Tibial artery (tissue), 4 donors: Measurements from ENCODE around the gene MYOF.
A peak's percentile ranks its signal among the peaks of the same experiment; 100 is the strongest.

Source experiments
- DNase-seq, 2 donors: peaks; one replicate each; pipeline ENCODE4 v3.0.0-alpha.2; 2019
- H3K27ac ChIP-seq, 2 donors: fragments of 200-600 bp; sonication (generic) in 1 of 2; 1 replicate in 1 of 2; 2 replicates in 1 of 2; pipeline ENCODE4 v1.5.1; 2018 to 2019; ENCODE audit warnings: mild to moderate bottlenecking in 1 of 2
- H3K27me3 ChIP-seq, 2 donors: fragments of 200-600 bp; sonication (generic) in 1 of 2; one replicate each; pipeline versions ENCODE4 v1.5.1 to v1.6.0; 2016 to 2019
- H3K36me3 ChIP-seq, 3 donors: fragments of 200-600 bp; sonication (generic) in 2 of 3; one replicate each; pipeline ENCODE4 v1.5.1; 2016 to 2019; ENCODE audit warnings: mild to moderate bottlenecking in 2 of 3
- H3K4me1 ChIP-seq, 4 donors: fragments of 200-600 bp; sonication (generic) in 2 of 4; 1 replicate in 3 of 4; 2 replicates in 1 of 4; pipeline ENCODE4 v1.5.1; 2016 to 2019
- H3K4me3 ChIP-seq, 2 donors: fragments of 200-600 bp; sonication (generic) in 1 of 2; 1 replicate in 1 of 2; 2 replicates in 1 of 2; pipeline ENCODE4 v1.5.1; 2018 to 2019; ENCODE audit warnings: mild to moderate bottlenecking in 2 of 2
- H3K9me3 ChIP-seq, 3 donors: fragments of 200-600 bp; sonication (generic) in 1 of 3; one replicate each; pipeline ENCODE4 v1.5.1; 2016 to 2019
- CTCF ChIP-seq, 2 experiments: fragments of 200-600 bp in 1 of 2; fragments of 450-650 bp in 1 of 2; IDR thresholded peaks; one replicate each; pipeline ENCODE4 v1.5.1; 2017 to 2019; ENCODE audit warnings: antibody characterized with exemption in 2 of 2, mild to moderate bottlenecking in 1 of 2, moderate library complexity in 1 of 2
- intact Hi-C: fragments of 100-400 bp; cut with DNase I; formaldehyde crosslinking; loops from one replicate; pipeline ENCODE4 v1.15.0; 2023; ENCODE audit warnings: low total_unique reads

MYOF gene

DNA sequence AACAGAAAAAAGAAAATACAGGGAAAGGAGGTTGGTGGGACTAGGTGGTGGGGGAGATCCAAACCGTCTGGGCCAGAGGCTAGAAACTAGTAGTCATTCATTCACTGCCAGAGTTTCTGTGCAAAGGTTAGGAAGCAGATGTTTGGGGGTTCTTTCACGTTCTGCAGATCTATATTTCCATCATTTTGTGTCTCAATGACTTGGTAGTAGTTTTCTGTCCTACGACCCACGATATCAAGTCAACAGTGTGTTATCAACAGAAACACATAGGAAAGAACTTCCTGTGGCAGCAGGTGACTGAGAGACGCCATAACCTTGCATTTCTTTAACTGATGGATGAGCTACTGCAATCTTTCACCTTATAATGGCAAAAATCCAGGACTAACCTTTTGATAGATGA is 16.0 kb upstream of the MYOF start:
- intact Hi-C loops: no loop called here
- no peaks in the 10 kb centered on the region for H3K27me3 ChIP-seq
- no peaks in the 10 kb centered on the region for H3K36me3 ChIP-seq
- no peaks in the 10 kb centered on the region for H3K9me3 ChIP-seq
- H3K4me1 ChIP-seq: peaks cover 0 to 11% (median 2%) of the 10 kb centered on the region in 4 donors
- no peak overlapping the region for H3K27ac ChIP-seq
- DNase-seq: no peak
- no peak overlapping the region for H3K4me3 ChIP-seq
- no peak for TF ChIP-seq CTCF (IDR thresholded peaks at IDR 0.05)

DNA sequence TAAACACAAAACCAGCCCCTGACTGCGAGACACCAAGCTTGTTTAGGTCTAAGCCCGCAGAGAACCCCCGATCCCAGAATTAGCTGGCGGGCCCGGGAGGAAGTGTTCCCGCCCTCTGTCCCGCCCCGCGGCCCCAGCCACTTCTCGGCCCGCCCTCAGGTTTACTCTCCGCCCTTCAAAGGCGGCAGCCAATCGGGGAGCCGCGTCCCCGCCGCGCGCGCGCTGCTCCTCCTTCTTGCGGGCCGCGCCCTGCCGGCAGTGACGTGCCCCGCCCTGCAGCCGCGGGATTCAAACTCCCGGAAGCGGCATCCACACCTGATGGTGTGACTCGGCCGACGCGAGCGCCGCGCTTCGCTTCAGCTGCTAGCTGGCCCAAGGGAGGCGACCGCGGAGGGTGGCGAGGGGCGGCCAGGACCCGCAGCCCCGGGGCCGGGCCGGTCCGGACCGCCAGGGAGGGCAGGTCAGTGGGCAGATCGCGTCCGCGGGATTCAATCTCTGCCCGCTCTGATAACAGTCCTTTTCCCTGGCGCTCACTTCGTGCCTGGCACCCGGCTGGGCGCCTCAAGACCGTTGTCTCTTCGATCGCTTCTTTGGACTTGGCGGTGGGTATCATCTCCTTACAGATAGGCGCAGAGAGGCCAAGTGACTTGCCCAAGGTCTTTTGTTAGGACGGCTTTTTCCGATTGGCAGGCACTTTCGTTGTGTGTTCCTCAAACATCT is 14.3 kb upstream of the MYOF start, which contains the start of gene CEP55:
Gene CEP55, plus strand, starts transcription at position 291 of the 720 bp plus-strand sequence. CDS start 3,440 bp downstream, outside the sequence.
- Histone ChIP-seq H3K4me1 (peaks cover 0 to 11% (median 2%) of the 10 kb centered on the region in 4 donors), H3K9me3 (no peaks in the 10 kb centered on the region), H3K36me3 (no peaks in the 10 kb centered on the region), H3K27me3 (no peaks in the 10 kb centered on the region), H3K27ac (peak within 1 kb of the TSS; percentile 66 to 71), H3K4me3 (peak within 1 kb of the TSS; percentile 65 to 68)
- TF ChIP-seq CTCF (IDR thresholded peaks at IDR 0.05): no peak
- intact Hi-C loops: no loop called here
- peak; percentile 94 to 96 for DNase-seq

- H3K27ac ChIP-seq: peak overlapping the region; percentile 66 to 71
Observed at GRCh38 chr10:93495654-93496321, 13.7 kb upstream of the MYOF start.

GRCh38 chr10:93494494-93494893 is 12.4 kb upstream of the MYOF start:
- no peaks in the 10 kb centered on the region for H3K36me3 ChIP-seq
- no peak overlapping the region for H3K4me3 ChIP-seq
- H3K27ac ChIP-seq: no peak overlapping the region
- H3K4me1 ChIP-seq: peaks cover 0 to 11% (median 2%) of the 10 kb centered on the region in 4 donors
- intact Hi-C loops: no loop called here
- no peak for DNase-seq
- no peaks in the 10 kb centered on the region for H3K9me3 ChIP-seq
- H3K27me3 ChIP-seq: no peaks in the 10 kb centered on the region
- no peak for TF ChIP-seq CTCF (IDR thresholded peaks at IDR 0.05)

More at GRCh38 chr10:93495654-93496321, 13.7 kb upstream of the MYOF start:
- H3K4me1 ChIP-seq: peaks cover 0 to 11% (median 2%) of the 10 kb centered on the region in 4 donors
- H3K27me3 ChIP-seq: no peaks in the 10 kb centered on the region
- no peak for DNase-seq
- H3K36me3 ChIP-seq: no peaks in the 10 kb centered on the region
- no peaks in the 10 kb centered on the region for H3K9me3 ChIP-seq
- intact Hi-C loops: no loop called here
- no peak for TF ChIP-seq CTCF (IDR thresholded peaks at IDR 0.05)
- peak overlapping the region; percentile 65 to 68 for H3K4me3 ChIP-seq

DNA sequence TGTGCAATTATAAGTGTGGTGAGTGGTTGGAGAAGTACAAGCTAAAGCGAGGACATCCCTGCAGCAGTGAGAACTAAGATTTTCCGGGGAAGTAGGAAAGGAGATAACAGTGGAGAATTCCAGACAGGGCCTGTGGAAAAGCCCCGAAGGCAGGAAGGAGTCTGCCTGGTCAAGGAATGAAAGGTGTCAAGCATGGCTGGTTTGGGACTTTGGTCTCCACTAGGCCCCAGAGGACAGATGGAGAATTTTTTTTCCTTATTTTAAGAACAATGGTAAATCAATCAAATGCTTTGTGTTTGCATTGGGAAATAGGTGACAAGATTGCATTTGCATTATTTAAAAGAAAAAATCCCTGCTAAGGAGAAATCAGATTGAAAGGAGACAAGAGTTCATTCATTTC is 11.0 kb upstream of the MYOF start:
- DNase-seq: no peak
- H3K4me1 ChIP-seq: peaks cover 0 to 11% (median 2%) of the 10 kb centered on the region in 4 donors
- no peaks in the 10 kb centered on the region for H3K9me3 ChIP-seq
- no peaks in the 10 kb centered on the region for H3K36me3 ChIP-seq
- intact Hi-C loops: no loop called here
- no peak overlapping the region for H3K27ac ChIP-seq
- no peak overlapping the region for H3K4me3 ChIP-seq
- H3K27me3 ChIP-seq: no peaks in the 10 kb centered on the region
- no peak for TF ChIP-seq CTCF (IDR thresholded peaks at IDR 0.05)
